Breast epithelium (tissue), 3 donors: ENCODE data around the gene VIPAS39.

Source experiments
- POLR2AphosphoS5 ChIP-seq, 3 donors: sonication (generic); formaldehyde crosslinking; IDR thresholded peaks; one replicate each; pipeline ENCODE4 v1.6.1; 2017; ENCODE audit warnings: antibody characterized with exemption in 3 of 3
- TF ChIP-seq, protein P1 (sequence below), 3 donors: fragments of 450-650 bp; IDR thresholded peaks; one replicate each; pipeline ENCODE4 v1.5.1; 2016 to 2017; ENCODE audit warnings: antibody characterized with exemption in 3 of 3, mild to moderate bottlenecking in 3 of 3, moderate library complexity in 3 of 3

DNA sequence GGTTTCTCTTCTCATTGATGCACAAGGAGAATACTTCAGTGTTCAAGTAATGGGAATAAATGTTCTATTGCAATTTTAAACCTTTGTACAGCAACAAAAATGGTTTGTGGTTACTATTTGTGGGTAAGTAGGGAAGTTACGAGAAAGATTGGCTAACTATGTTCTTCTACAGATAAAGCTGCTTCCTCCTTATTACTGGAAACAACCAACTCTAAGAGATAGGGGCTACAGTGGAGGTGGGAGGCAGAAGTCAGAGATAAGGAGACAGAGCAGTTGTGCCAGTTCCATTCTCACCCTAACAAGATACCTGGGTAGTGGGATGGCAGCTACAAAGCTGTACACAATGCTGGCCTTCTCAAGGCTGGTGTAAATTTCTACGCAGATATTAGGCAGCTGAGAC lies 50.2 kb downstream of the VIPAS39 start:
- TF ChIP-seq POLR2AphosphoS5 (IDR thresholded peaks at IDR 0.05), result no peak
- TF ChIP-seq, protein P1, sequence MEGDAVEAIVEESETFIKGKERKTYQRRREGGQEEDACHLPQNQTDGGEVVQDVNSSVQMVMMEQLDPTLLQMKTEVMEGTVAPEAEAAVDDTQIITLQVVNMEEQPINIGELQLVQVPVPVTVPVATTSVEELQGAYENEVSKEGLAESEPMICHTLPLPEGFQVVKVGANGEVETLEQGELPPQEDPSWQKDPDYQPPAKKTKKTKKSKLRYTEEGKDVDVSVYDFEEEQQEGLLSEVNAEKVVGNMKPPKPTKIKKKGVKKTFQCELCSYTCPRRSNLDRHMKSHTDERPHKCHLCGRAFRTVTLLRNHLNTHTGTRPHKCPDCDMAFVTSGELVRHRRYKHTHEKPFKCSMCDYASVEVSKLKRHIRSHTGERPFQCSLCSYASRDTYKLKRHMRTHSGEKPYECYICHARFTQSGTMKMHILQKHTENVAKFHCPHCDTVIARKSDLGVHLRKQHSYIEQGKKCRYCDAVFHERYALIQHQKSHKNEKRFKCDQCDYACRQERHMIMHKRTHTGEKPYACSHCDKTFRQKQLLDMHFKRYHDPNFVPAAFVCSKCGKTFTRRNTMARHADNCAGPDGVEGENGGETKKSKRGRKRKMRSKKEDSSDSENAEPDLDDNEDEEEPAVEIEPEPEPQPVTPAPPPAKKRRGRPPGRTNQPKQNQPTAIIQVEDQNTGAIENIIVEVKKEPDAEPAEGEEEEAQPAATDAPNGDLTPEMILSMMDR (IDR thresholded peaks at IDR 0.05), result no peak
